Pulmonary artery endothelial cell (primary cell): ENCODE measurements around the gene MRPL50. TPM values are rescaled to one million over a fixed set of nuclear protein-coding genes. Genes with fewer than 3 reads are reported as not detected.
"Not testable (repeated sequence)": the region's sequence is repeated elsewhere in the genome, so short reads cannot be mapped to it uniquely, and the experiment has no call there.

Source experiments
- DNase-seq: peaks from one replicate; pipeline ENCODE4 v3.0.0-alpha.2; 2011; ENCODE audit warnings: low read depth, low spot score
- total RNA-seq: library from RNA; depleted of rRNA; stranded (reverse); fragments of >200 nt; gene quantifications from 2 replicates; pipeline ENCODE4 v1.2.3, GENCODE V29; 2014

The MRPL50 gene
- total RNA-seq, 1 donor from 2014 or later: 14.6 TPM

- no peak for DNase-seq
Observed at GRCh38 chr9:101418518-101419430, 20.4 kb upstream of the MRPL50 start.

GRCh38 chr9:101417977-101418376, 19.6 kb upstream of the MRPL50 start:
- no peak for DNase-seq

GRCh38 chr9:101417389-101417788, 19.0 kb upstream of the MRPL50 start:
- DNase-seq: no peak

GRCh38 chr9:101415578-101415977, 17.2 kb upstream of the MRPL50 start:
- no peak for DNase-seq

GRCh38 chr9:101414839-101415238, 16.4 kb upstream of the MRPL50 start:
- DNase-seq: no peak

GRCh38 chr9:101409079-101409477, 10.7 kb upstream of the MRPL50 start:
- no peak for DNase-seq

GRCh38 chr9:101408374-101409078, 10.1 kb upstream of the MRPL50 start:
- no peak for DNase-seq

- no peak for DNase-seq
Observed at GRCh38 chr9:101403516-101404285, 5.3 kb upstream of the MRPL50 start.

GRCh38 chr9:101400120-101400519, 1.7 kb upstream of the MRPL50 start:
- peak; percentile 49 for DNase-seq

GRCh38 chr9:101399643-101399970, 1.2 kb upstream of the MRPL50 start:
- DNase-seq: no peak

GRCh38 chr9:101398930-101399642, 668 bp upstream of the MRPL50 start:
- DNase-seq: no peak

GRCh38 chr9:101397746-101398067, 711 bp downstream of the MRPL50 start:
- DNase-seq: no peak

- DNase-seq: no peak
Observed at GRCh38 chr9:101394687-101395086, 3.7 kb downstream of the MRPL50 start.

- DNase-seq: no peak
Observed at GRCh38 chr9:101393135-101393534, 5.3 kb downstream of the MRPL50 start.

GRCh38 chr9:101388507-101388993, 9.9 kb downstream of the MRPL50 start:
- DNase-seq: no peak

GRCh38 chr9:101387871-101388506, 10.4 kb downstream of the MRPL50 start:
- no peak for DNase-seq

- DNase-seq: not testable (repeated sequence)
Observed at GRCh38 chr9:101384873-101385536, 13.4 kb downstream of the MRPL50 start, which contains the start of gene BAAT. TSS of gene BAAT (minus strand) at chr9:101385006. CDS start at chr9:101371404, 13,602 bp downstream.

GRCh38 chr9:101383361-101383760, 15.1 kb downstream of the MRPL50 start:
- DNase-seq: no peak

- no peak for DNase-seq
Observed at GRCh38 chr9:101381833-101382342, 16.5 kb downstream of the MRPL50 start.

GRCh38 chr9:101381118-101381517, 17.3 kb downstream of the MRPL50 start:
- DNase-seq: no peak
